Endothelial cell (in vitro differentiated cells): ENCODE data around the gene TMEM165. TPM values are rescaled to one million over a fixed set of nuclear protein-coding genes. Genes with fewer than 3 reads are reported as not detected.

Experiments
- DNase-seq: peaks from one replicate; pipeline ENCODE4 v3.0.0; 2021; ENCODE audit warnings: low spot score
- H3K27ac Mint-ChIP-seq: one replicate; pipeline ENCODE4 v1.8.0; 2021; ENCODE audit warnings: mixed read lengths, inconsistent platforms; ENCODE audit not compliant: unreplicated experiment
- H3K27me3 Mint-ChIP-seq: one replicate; pipeline ENCODE4 v1.8.0; 2021; ENCODE audit warnings: mild to moderate bottlenecking, moderate library complexity, mixed read lengths, inconsistent platforms; ENCODE audit not compliant: unreplicated experiment
- H3K36me3 Mint-ChIP-seq: one replicate; pipeline ENCODE4 v1.8.0; 2021; ENCODE audit warnings: mild to moderate bottlenecking, low read depth, mixed read lengths, inconsistent platforms; ENCODE audit not compliant: unreplicated experiment
- H3K4me1 Mint-ChIP-seq: one replicate; pipeline ENCODE4 v1.8.0; 2021; ENCODE audit warnings: mild to moderate bottlenecking, mixed read lengths, inconsistent platforms; ENCODE audit not compliant: unreplicated experiment
- H3K4me3 Mint-ChIP-seq: one replicate; pipeline ENCODE4 v1.8.0; 2021; ENCODE audit warnings: mild to moderate bottlenecking, mixed read lengths, inconsistent platforms; ENCODE audit not compliant: unreplicated experiment
- H3K9me3 Mint-ChIP-seq: one replicate; pipeline ENCODE4 v1.8.0; 2021; ENCODE audit warnings: mixed read lengths, inconsistent platforms; ENCODE audit not compliant: unreplicated experiment
- CTCF ChIP-seq: fragments of 200-600 bp; sonication (generic); IDR thresholded peaks from one replicate; pipeline ENCODE4 v1.5.0; 2021; ENCODE audit warnings: antibody characterized with exemption; ENCODE audit not compliant: unreplicated experiment
- total RNA-seq: library from RNA; stranded (reverse); fragmentation: NEBNext Ultra II Directional; extraction: Animal tissue kit (Norgen Biotek cat#: 25700); gene quantifications from one replicate; pipeline ENCODE4 v1.2.1, GENCODE V29; 2021; ENCODE audit not compliant: unreplicated experiment

The TMEM165 gene
- total RNA-seq, 1 donor from 2014 or later: 197 TPM

GRCh38 chr4:55458611-55459010 is 62.9 kb downstream of the TMEM165 start:
- H3K9me3 Mint-ChIP-seq: no peaks in the 10 kb centered on the region
- no peak for TF ChIP-seq CTCF
- no peak overlapping the region for H3K4me3 Mint-ChIP-seq
- H3K36me3 Mint-ChIP-seq: peaks cover 12% of the 10 kb centered on the region
- H3K27me3 Mint-ChIP-seq: peaks cover 1% of the 10 kb centered on the region
- H3K4me1 Mint-ChIP-seq: no peaks in the 10 kb centered on the region
- no peak for DNase-seq
- H3K27ac Mint-ChIP-seq: no peak overlapping the region

- peaks cover 1% of the 10 kb centered on the region for H3K27me3 Mint-ChIP-seq
- H3K4me1 Mint-ChIP-seq: no peaks in the 10 kb centered on the region
- no peak overlapping the region for H3K27ac Mint-ChIP-seq
- no peak overlapping the region for H3K4me3 Mint-ChIP-seq
- H3K36me3 Mint-ChIP-seq: peaks cover 17% of the 10 kb centered on the region
- TF ChIP-seq CTCF: no peak
- H3K9me3 Mint-ChIP-seq: no peaks in the 10 kb centered on the region
- DNase-seq: no peak
These were observed 70.2 kb downstream of the TMEM165 start for GRCh38 chr4:55466001-55466400.

GRCh38 chr4:55468724-55469123 is 73.0 kb downstream of the TMEM165 start:
- no peak for TF ChIP-seq CTCF
- no peak for DNase-seq
- H3K4me3 Mint-ChIP-seq: no peak overlapping the region
- H3K36me3 Mint-ChIP-seq: peaks cover 15% of the 10 kb centered on the region
- peaks cover 1% of the 10 kb centered on the region for H3K27me3 Mint-ChIP-seq
- H3K4me1 Mint-ChIP-seq: no peaks in the 10 kb centered on the region
- H3K27ac Mint-ChIP-seq: no peak overlapping the region
- no peaks in the 10 kb centered on the region for H3K9me3 Mint-ChIP-seq

GRCh38 chr4:55469979-55470378 is 74.2 kb downstream of the TMEM165 start:
- no peak for DNase-seq
- Mint-ChIP-seq H3K9me3 (no peaks in the 10 kb centered on the region), H3K36me3 (peaks cover 27% of the 10 kb centered on the region), H3K27me3 (no peaks in the 10 kb centered on the region), H3K4me1 (no peaks in the 10 kb centered on the region), H3K4me3 (no peak overlapping the region), H3K27ac (no peak overlapping the region)
- TF ChIP-seq CTCF: no peak

Other genes with a start within 250 kb of the TMEM165 start
- gene SRD5A3, start 49.7 kb upstream of the TMEM165 start, total RNA-seq: 74.2 TPM
- 29.6 TPM for gene CLOCK, start 151.0 kb downstream of the TMEM165 start, total RNA-seq
- not detected for gene PDCL2, start 196.3 kb downstream of the TMEM165 start, total RNA-seq
- 6.3 TPM for gene NMU, start 240.3 kb downstream of the TMEM165 start, total RNA-seq